ENCODE data around the gene MIXL1.

DNA sequence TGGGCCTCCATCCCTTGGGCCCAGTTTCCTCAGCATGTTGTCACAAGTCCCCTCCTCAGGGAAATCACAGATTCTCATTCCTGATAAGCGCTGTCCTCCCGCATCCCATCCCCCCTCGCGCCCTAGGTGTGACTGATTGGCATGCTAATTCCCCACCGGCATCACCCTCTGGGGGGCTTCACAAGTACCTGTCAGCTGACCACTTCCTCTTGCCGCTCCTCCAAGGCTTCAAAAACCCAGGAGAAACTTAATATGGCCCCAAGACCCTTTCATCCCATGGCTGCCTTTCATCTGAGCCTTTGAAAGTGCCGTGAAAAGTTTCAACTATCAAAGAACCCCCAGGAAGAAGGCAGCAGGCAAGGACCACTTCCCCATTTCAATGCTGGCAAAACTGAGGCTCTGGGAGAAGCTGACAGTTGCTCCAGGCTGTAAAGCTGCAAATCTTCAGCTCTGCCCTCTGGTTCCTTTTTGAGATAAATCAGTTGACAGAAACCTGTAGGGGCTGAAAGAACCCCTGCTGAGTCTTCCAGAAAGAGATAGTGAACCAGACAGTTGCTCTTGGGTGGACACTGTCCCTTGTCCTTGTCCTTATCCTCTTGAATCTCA lies 12.8 kb upstream of the MIXL1 start:
- TF ChIP-seq, protein P1, sequence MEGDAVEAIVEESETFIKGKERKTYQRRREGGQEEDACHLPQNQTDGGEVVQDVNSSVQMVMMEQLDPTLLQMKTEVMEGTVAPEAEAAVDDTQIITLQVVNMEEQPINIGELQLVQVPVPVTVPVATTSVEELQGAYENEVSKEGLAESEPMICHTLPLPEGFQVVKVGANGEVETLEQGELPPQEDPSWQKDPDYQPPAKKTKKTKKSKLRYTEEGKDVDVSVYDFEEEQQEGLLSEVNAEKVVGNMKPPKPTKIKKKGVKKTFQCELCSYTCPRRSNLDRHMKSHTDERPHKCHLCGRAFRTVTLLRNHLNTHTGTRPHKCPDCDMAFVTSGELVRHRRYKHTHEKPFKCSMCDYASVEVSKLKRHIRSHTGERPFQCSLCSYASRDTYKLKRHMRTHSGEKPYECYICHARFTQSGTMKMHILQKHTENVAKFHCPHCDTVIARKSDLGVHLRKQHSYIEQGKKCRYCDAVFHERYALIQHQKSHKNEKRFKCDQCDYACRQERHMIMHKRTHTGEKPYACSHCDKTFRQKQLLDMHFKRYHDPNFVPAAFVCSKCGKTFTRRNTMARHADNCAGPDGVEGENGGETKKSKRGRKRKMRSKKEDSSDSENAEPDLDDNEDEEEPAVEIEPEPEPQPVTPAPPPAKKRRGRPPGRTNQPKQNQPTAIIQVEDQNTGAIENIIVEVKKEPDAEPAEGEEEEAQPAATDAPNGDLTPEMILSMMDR (IDR thresholded peaks at IDR 0.05), result no peak
- TF ChIP-seq ZFX (IDR thresholded peaks at IDR 0.05; ENCODE audit: borderline replicate concordance), result no peak

Data from 22Rv1 (cell line).